HG02973 (cell line): ENCODE results near the gene ACOT7.

ENCODE experiments used
- ATAC-seq: cut with Tn5 transposase; IDR thresholded peaks from one replicate; pipeline ENCODE4 v1.9.1; 2021; ENCODE audit warnings: moderate library complexity; ENCODE audit not compliant: unreplicated experiment

Gene ACOT7

DNA sequence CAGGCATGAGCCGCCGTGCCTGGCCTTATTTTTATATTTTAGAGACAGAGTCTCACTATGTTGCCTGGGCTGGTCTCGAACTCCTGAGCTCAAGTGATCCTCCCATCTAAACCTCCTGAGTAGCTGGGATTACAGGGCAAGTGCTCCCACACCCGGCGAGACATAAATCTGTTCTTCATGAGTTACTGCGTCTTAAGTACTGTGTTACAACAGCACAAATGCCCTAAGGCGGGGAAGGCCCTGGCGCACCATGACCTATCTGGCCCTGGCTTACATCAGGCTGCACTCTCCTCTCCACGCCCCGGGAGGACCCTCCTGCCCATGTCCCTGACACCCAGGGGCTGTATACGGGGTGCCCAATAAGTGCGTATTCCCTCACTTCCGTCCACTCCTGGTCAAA, 136.9 kb downstream of the ACOT7 start:
- ATAC-seq: no peak

- no peak for ATAC-seq
Observed at GRCh38 chr1:6254691-6255090, 138.9 kb downstream of the ACOT7 start.

DNA sequence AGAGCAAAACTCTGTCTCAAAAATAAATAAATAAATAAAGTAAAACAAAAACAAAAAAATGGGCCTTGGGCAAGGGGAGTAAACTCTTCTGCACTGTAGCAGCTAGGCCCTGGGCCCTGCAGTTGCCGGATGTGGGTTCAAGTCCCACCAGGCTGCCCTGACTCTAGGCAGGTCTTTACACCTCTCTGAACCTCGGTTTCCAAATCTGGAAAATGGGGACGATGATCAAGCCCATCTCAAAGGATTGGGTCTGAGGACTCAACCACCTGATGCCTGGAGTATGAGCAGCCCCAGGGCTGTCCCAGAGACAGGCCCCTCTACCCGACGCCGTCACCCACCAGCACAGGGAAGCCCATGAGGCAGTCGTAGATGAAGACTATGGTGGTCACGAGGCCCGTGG, 140.2 kb downstream of the ACOT7 start:
- no peak for ATAC-seq

DNA sequence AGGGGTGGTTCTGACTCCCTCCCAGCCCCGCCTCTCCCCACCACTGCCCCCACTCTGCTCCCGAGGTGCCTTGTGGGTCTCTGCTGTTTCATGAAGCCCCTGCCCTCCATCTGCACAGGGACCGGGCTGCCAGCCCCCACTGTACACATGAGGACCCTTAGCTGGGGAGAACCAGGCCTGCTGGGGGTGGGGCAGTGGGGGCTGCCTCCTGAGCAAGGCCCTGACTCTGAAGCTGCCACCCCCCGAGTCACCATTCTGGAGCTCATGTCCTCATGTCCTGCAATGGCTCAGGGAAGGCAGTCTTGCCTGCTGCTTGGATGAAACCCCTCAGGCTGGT, 141.2 kb downstream of the ACOT7 start:
- no peak for ATAC-seq

- no peak for ATAC-seq
Observed at GRCh38 chr1:6251681-6252373, 141.7 kb downstream of the ACOT7 start.

DNA sequence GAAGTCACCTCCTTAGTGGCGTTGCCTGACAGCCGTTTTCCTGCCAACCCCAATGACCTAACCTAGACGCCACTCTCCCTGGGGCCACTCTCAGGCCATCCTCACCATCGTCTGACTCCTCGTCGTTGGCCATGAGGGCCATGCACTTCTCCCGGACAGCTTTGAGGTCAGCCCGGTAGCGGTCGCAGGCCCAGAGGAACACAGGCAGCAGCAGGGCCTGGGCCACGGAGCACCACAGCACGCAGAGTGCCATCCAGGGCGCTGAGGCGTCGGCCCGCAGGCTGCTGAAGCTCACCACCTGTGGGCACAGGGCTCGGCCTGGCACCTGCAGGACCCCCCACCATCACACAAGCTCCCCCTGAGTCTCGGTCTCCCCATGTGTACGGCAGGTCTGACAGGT, 142.3 kb downstream of the ACOT7 start:
- ATAC-seq: no peak

GRCh38 chr1:6249739-6250689, 143.6 kb downstream of the ACOT7 start:
- no peak for ATAC-seq

- ATAC-seq: no peak
Observed at GRCh38 chr1:6248932-6249738, 144.4 kb downstream of the ACOT7 start.

GRCh38 chr1:6248161-6248776, 145.3 kb downstream of the ACOT7 start:
- ATAC-seq: no peak

DNA sequence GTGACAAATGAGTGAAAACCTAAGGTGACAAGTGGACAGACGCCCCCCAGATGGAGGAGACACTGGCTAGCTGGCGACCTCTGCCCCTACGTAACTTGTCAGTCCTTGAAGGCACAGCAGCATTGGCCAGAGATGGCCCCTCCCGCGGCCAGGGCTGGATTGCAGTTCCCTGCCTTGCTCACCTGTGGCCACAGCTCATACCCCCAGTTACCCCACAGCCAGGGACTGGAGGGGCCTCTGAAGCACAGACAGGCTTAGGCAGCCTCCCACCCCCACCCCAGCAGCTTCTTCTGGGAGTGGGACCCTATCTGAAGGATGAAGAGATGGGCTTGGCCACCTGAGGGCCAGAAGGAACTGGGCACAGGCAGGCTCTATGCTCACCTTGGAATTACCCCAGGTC, 145.9 kb downstream of the ACOT7 start:
- no peak for ATAC-seq

- peak; percentile 54 for ATAC-seq
Observed at GRCh38 chr1:6246497-6247467, 146.8 kb downstream of the ACOT7 start.

DNA sequence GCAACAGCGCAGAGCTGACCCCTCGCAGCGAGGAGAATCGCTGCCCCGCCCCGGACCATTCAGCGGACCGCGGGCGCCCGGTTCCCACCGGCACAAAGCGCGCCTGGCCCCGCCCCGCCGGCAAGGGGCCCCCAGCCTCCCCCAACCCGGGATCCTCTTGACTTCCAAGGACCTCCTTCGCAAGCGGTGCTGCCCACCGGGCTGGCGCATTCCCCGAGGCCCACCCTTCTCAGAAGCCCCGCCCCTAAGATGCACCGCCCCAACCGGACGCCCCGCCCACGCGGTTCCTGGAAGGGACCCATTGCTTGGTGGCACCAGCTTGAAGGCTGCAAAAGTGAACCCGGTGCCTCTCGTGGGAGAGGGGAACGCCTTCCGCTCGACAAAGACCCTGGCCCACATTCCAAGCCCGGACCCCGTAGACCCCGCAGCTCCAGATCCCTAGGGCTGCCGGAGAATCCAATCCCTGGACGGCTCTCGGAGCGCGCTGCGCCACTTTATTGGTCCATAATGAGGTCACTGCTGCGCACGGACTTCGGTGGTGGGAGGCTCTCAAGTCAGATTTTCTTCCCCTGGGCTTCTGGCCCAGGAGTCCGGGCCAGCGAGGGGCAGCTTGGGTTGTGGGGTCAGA, 147.6 kb downstream of the ACOT7 start:
- no peak for ATAC-seq

DNA sequence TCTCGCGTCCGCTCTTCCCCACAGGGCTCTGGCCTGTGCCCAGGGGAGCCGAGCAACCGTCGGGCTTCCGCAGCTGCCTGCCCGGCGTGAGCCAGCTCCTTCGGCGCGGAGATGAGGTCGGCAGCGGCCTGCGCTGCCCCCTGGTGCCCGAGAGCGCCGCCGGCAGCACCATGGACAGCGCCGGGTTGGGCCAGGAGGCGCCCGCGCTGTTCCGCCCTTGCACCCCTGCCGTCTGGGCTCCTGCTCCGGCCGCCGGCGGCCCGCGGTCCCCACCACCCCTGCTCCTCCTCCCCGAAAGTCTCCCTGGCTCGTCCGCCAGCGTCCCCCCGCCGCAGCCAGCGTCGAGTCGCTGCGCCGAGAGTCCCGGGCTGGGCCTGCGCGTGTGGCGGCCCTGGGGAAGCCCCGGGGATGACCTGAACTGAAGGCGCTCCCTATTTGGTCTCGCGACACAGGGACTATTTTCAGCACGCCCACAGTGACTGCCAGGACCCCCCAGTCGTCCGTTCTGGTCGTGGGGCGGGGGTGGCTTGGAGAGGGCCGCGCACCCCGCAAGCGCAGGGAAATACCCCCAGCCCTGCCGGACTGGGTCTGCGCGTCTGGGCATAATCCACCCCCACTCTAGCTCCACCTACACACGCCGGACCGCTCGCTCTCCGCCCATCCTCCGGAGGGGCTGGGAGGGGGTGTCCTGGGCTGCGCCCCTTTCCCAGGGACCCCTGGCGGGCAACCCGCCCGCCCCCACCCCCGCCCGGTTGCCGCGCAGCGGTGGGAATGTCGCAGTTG, 148.3 kb downstream of the ACOT7 start:
- no peak for ATAC-seq

DNA sequence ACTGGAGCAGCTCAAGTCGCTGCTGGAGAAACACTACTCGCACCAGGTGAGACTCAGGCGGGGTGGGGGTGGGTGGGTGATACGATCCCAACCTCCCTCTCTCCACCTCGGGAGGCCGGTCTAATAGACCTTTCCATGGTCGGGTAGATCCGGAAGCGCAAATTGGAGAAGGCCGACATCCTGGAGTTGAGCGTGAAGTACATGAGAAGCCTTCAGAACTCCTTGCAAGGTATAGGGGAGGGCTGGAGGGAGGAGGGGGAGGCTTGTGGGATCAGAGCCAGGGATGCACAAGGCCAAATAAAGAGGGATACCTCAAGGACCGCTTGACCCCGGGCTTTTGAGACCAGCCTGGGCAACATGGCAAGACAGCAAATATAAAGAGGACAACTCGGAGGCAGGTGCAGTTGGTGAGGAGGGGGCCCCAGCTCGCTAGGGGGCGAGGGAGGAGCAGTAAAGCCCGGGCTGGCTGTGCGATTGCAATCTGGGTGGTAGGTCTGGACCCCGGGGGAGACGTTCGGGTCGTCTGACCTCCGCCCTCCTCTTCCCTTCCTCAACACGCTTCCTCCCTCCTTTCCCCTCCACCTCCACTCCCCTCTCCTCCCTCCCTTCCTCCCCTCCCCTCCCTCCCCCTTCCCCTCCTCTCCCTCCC, 149.0 kb downstream of the ACOT7 start:
- no peak for ATAC-seq

DNA sequence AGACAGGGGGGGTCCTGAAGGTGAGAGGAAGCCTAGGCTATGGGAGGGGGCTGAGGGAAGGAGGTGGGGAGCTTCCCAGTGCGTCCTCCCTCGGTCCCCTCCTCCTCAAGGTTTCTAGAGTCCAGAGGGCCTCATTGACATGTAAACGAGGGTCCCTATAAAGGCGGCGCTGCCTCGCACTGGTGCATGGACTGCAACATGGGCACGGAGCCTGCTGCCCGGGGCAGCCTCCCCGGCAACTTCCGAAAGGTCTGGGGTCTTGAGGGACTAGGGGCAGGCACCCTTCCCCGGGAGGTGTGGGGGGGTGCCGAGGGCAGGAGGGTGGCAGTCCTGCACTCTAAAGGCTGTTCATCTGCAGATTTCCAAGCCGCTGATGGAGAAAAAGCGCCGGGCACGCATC, 149.6 kb downstream of the ACOT7 start, which contains the start of gene HES3:
HES3 (plus strand) TSS at position 187 of the 400 bp plus-strand sequence; CDS start at position 374, 187 bp downstream.
- ATAC-seq: no peak

DNA sequence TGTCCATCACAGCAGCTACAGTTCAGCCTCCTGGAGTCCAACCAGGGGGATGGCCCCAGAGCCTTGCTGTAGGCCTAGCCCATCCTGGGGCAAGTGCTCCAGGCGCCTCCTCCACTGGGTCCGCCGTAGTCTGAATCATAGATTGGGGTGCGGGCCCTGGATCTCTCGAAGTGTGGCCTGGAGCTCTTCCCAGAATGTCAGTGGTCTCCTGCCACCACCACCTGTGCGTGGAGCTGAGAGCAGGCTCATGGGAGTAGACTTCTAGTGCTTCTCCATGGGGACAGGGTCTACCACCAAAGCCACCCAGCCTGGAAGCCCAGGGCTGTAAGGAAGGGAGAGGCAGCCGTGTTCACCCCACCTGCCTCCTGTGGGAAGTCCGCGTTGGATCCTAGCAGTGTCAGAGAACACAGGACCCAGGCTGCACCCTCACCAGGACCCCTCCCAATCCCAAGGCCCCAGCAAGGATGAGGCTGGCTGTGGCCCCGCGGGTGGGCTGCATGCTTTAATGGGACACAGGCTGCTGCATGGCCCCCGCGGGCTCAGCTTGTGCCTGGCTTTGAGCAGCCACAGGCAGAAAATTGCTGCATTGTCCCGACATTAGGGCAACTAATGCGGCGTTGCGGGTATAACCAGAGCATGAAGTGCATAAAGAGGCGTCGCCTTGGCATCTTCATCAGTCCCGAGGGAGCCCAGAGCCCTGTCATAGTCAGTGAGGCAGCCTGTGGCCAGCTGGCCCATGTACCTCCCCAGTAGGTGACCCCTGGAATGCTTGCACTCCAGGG, 150.3 kb downstream of the ACOT7 start:
- no peak for ATAC-seq
